GM18505 (cell line): ENCODE data around the gene SLC7A9.
"Not testable (repeated sequence)": the region's sequence is repeated elsewhere in the genome, so short reads cannot be mapped to it uniquely, and the experiment has no call there.

Experiments
- ATAC-seq: cut with Tn5 transposase; IDR thresholded peaks from one replicate; pipeline ENCODE4 v1.9.1; 2021; ENCODE audit not compliant: unreplicated experiment
- POLR2A ChIP-seq: IDR thresholded peaks from 4 replicates; pipeline ENCODE4 v1.6.1; 2011; ENCODE audit warnings: borderline replicate concordance; ENCODE audit not compliant: insufficient read depth, insufficient read length; ENCODE audit errors: extremely low read depth

Gene SLC7A9

DNA sequence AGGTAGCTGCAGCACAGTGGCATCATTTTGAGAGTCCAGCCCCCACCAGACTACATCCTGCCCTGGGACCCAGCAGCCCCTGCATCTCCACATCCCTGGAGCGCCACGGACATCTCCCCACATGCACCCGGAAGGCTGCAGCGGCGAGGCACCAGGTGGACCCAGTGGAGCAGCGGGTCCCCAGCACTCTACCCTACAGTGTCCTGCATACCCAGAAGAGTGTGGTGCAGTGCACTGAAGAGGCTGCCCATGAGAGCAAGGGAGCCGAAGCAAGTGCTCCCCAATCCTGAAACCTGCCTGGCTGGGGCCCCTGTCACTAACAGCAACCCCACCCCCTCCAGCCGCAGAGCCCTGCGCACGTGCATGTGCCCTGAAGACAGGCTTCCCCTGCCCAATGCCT lies 21.3 kb upstream of the SLC7A9 start:
- no peak for TF ChIP-seq POLR2A
- no peak for ATAC-seq

DNA sequence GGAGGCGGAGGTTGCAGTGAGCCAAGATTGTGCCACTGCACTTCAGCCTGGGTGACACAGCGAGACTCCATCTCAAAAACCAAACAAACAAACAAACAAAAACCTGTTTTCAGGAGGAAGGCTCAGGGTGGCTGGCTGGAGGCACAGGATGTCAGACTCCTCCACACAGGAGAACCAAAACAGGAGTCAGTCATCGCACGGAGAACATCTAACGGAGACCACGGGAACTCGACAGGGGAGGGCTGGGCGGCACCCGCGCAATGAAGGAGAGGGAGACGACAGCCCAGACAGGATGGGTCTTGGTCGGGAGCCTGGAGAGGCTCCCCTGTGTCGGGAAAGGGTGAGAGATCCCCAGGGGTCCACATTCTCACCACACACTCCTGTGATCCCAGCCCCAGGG lies 20.8 kb upstream of the SLC7A9 start:
- TF ChIP-seq POLR2A: no peak
- ATAC-seq: no peak

DNA sequence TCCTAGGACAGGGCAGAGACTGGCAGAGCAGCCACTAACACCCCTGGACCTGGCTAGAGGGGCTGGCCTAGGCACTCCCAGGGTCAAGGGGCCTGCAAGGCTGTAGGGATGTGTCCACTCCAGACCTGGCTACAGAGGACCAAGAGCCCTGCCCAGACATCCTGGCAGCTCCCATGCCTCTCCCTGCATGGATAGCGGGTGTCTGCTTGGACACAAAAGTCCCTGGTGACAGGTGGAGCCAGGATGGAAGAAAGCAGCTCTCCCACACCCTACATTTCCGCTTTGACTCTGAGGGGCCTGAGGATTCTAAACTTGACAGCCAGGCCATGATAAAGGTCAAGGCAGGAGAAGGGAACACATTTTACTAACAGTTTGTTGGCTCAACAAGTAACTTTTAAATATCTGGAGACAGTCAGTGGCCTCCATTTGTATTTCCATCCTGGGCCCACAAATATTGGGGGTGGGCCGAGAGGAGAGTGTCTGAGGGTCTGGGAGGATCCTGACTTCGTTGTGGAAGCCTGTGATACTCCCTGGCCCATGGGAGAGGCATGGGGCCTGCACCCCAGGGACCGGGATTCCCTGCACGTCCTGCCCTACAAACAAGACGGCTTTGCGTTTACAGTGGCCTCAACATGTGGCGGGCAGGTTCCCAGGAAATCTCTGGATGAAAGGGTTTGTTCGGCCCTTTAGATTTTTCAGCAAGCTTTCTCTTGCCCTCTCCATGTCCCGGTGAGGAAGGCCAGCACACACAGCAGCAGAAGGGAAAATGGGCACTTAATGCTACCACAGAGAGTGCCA lies 19.8 kb upstream of the SLC7A9 start:
- TF ChIP-seq POLR2A: no peak
- ATAC-seq: no peak

DNA sequence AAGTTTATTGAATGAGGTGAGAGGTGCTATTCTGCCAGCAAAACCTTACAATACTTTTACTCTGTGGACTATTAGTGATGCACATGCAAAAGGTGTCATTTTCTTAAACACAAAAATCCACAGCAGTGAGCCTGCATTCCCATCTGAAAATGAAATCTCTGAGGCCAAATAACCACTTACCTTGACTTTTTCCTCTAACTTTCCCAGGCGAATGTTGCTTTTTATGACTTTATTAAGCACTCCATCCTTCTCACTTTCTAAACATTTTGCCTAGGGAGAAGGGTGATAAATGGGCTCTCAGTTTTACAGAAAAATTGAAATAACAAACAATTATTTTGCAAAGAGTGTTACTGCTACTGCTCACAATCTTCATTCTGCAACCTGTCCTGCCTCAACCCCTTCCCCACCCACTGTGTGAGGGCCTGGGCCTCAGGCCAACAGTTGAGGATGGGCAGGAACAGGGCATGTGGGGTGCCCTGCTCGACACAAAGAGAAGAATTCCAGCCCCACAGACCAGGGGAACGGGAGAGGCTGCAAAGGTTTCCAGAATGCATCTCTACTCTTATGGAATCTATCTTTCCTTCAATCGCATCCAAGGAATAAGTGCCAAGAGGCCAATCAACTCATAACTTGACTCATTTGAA lies 18.1 kb upstream of the SLC7A9 start:
- ATAC-seq: no peak
- no peak for TF ChIP-seq POLR2A

DNA sequence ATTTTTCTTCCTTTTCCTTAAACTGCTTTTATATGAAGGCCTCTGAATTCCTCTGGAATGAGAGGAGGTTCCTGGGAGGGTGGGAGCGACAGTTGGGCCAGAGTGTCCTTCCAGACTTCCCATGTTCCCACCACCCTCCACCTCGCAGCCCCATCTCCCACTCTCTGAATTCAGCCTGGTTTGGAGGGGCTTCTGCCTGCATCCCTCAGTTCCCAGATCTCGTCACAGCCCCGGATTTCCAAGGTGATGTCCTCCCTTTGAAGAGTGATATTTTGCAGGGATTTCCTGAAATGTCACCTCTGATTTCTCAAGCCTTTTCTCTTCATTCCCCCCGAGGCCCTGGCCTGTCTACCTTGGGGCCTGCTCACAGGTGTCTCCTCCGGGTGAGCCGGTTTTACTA lies 16.7 kb upstream of the SLC7A9 start:
- TF ChIP-seq POLR2A: no peak
- no peak for ATAC-seq

DNA sequence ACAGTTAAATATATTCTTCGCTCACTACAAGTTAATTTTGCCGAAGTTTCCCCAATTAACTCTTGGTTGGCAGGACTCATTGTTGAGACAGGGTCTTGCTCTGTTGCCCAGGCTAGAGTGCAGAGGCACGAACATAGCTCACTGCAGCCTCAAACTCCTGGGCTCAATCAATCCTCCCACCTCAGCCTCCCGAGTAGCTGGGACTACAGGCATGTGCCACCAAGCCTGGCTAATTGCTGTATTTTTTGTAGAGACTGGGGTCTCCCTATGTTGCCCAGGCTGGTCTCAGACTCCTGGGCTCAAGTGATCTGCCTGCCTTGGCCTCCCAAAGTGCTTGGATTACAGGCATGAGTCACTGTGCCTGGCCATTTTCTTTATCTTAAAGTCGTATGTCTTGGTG lies 15.7 kb upstream of the SLC7A9 start:
- not testable (repeated sequence) for ATAC-seq

DNA sequence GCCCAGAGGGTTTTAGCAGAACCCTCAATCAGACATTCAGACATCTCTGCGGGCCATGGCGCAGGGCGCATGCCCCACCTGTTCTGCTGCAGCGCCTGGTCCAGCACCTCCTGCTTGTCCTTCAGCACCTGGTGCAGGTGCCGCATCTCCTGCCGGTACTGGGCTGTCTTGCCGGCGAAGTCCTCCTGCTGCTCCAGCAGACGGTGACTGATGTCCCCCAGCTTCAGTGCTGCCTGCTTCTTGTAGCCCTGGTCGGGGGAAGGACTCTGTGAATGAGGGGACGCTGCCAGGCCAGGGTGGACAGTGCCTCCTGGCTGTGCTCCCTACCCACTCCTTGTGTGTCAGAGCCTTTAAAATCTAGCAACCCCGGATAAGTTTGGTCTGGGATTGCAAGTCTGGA lies 12.2 kb upstream of the SLC7A9 start:
- no peak for ATAC-seq
- no peak for TF ChIP-seq POLR2A

DNA sequence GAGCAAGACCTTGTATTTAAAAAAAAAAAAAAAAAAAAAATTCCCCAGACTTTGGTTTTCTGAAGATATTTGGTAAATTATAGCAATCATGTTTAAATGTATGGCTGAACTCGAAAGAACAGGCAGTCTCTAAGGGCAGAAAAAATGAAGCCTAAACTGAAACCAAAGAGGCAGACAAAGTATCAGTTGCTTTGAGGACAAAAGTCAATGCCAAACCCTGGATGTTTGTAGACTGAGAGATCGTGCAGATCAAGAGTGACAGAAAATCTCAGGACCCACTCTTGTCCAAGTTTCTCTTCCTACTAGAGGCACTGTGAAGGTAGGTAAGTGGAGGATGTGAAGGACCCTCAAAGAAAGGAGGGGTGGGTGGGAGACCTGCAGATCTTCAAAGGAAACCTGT lies 11.1 kb upstream of the SLC7A9 start:
- ATAC-seq: no peak
- no peak for TF ChIP-seq POLR2A

DNA sequence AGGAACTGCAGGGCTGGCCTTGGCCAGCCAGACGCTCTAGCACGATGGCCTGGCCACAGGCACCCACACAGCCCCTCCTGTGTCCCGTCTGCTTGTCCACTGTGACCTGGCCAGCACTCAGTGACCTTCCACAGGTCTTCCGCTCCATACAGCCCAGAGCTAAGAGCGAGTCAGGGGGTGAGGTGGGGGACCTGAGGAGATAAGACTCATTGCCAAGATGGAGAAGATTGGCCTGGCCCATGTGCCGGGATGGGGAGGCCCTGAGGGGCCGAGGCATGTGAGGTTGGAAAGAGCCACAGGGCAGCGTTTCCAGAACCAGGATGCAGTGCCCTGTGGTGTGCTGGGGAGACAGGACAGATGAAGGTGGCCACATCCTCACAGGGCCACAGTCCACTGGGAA lies 10.2 kb upstream of the SLC7A9 start:
- no peak for TF ChIP-seq POLR2A
- no peak for ATAC-seq

DNA sequence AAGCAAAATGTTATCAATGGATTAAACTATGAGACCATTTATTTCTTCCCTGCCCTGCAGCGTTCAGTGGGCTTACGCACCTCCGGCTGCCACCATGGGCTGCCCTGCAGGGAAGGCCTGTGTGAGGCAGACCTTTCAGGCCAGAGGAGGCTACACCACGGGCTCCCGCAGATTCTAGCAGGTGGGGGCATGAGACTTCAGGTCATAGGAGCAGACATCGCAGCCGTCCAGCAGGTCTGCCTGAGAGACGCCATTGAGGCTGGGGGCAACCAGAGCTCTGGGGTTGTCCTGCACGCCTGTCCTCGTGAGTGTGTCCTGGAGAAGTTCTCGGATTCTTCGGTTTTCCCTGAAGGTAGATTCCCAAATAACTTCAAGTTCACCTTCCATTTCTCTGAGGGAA lies 9.4 kb upstream of the SLC7A9 start:
- no peak for ATAC-seq

DNA sequence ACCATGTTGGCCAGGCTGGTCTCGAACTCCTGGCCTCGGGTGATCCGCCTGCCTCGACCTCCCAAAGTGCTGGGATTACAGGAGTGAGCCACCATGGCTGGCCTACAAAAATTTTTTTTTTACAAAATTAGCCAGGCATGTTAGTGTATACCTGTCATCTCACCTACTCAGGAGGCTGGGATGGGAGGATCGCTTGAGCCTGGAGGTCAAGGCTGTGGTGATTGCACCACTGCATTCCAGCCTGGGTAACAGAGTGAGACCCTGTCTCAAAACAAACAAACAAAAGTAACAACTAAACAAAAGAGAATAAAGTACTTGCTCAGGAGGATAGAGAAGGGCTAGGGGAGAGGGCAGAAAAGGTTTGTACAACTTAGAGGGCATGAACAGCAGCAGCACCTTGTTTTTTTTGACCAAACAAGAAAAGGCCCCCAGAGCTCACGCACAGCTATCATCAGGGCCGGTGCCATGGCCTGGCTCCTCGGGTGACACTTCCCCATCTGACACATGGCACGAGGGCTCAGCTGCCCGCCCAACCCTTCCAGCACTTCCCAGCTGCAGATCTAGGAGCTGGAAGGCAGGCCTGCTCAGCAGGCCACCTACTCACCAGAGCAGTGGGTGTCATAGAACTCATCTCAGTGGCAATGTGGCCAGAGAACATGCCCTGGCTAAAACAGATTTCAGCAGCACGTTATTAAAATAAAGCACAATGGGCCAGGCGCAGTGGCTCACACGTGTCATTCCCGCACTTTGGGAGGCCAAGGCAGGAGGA lies 8.6 kb upstream of the SLC7A9 start:
- no peak for TF ChIP-seq POLR2A
- ATAC-seq: no peak

More for the DNA sequence above, 9.4 kb upstream of the SLC7A9 start:
- TF ChIP-seq POLR2A: no peak

DNA sequence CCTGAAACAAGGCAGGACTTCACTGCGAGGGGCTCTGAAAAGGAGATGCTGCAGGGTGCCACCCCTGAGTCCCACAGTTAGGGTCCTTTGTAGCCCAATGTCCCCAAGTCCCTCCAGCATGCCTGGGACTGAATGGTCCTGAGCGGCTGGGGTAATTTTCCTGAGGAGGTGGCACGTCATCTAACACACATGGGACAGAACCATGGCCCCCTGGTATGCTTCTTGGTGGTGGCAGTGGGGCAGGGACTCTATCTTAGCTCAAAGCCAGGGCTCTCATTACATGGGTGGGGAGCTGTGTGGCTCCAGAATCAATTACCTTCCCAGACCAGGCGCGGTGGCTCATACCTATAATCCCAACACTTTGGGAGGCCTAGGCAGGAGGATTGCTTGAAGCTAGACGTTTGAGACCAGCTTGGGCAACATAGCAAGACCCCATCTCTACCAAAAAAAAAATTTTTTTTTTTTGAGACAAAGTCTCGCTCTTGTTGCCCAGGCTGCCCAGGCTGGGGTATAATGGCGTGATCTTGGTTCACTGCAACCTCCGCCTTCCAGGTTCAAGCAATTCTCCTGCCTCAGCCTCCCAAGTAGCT lies 7.9 kb upstream of the SLC7A9 start:
- TF ChIP-seq POLR2A: no peak
- ATAC-seq: no peak

DNA sequence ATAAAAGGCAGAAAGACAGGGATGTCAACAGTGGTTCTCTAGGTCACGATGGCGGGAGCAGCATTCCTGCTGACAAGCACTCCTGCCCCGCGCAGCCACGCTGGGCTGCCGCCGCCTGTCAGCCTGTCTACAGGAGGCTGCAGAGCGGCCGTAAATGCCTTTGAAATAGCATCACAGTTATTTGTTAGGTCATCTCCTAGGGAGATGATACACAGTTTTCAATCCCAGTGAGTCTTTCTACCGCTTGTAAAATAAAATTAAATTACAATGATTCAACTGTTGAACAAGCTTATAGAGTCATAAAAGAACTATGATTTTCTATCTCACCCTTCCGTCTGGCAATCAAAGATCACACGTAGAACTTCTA lies 7.3 kb upstream of the SLC7A9 start:
- ATAC-seq: no peak
- no peak for TF ChIP-seq POLR2A
